ENCODE measurements around the gene RAP2A.

GRCh38 chr13:97395447-97396136, 38.4 kb upstream of the RAP2A start:
- TF ChIP-seq GATA2 (IDR thresholded peaks at IDR 0.05; ENCODE audit: low read depth, low read length) (no peak), GATA3 (IDR thresholded peaks at IDR 0.05; ENCODE audit: low read depth, low read length) (no peak)

Measured in SH-SY5Y (cell line).